Mesangial cell (primary cell): ENCODE results near the gene EDARADD. TPM values are rescaled to one million over a fixed set of nuclear protein-coding genes. Genes with fewer than 3 reads are reported as not detected.

Experiments
- total RNA-seq: library from RNA; depleted of rRNA; stranded (reverse); fragments of >200 nt; gene quantifications from 2 replicates; pipeline ENCODE4 v1.2.3, GENCODE V29; 2015

Gene EDARADD
- total RNA-seq, result 1.5 and 2.4 TPM in 2 replicates

DNA sequence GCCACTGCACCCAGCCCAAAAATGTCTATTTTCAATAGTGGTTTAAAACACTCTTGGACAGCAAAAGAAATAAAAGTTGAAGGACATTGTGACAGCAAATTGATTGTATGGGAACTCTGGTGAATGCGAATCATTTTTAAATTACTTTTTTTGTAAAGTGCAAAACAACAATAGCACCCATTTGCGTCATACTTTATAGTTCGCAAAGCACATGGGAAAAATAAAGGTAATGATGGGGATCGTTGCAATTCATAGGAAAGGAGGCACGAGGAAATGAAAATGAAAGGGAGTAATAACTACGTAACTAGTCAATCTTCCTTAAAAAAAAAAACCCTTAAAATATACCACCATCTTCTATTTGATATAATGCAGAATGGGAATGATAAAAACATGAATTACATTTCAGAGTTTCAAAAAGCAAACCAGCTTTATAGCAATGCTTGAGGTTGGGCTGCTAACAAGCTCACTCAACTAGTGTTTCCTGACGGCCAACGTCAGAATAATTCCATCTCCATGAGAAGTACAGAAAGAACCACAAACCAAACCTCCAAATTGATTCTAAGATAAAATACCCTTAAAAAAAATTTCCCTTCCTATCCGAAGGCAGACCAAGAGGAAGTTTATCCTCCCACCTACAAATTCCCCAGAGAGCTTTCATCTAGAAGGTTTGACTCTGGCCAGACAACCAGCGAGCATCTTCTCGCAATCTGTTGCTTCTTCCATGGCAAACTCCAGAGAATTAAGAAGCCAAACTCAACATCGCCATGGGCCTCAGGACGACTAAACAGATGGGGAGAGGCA is at the start of gene EDARADD:
EDARADD (plus strand) TSS at position 606 of the 801 bp plus-strand sequence; CDS start at position 765, 159 bp downstream.

DNA sequence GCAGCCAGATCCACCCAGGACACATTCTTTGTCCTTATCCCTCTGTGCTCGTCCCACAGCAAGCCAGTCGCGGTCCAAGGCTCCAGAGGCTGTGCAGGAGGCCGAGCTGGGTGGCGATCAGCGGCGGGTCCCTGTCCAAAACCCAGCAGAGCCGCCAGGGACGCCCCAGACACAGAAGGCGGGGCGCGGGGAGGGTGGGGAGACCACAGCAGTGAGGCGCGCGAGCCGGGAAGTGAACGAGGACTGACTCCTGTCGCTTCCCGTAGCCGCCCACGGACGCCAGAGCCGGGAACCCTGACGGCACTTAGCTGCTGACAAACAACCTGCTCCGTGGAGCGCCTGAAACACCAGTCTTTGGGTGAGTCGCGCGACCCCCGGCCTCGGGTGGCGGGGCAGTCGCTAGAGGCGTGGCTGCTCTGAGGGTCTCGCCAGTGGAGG is 129.6 kb downstream of the EDARADD start, which contains the start of gene LGALS8:
LGALS8 (plus strand) TSS at position 279 of the 438 bp plus-strand sequence. CDS start 2,089 bp downstream, outside the sequence.

Other genes starting within 250 kb of the EDARADD start
- 1.3 and 3.0 TPM in 2 replicates for gene ERO1B, start 112.3 kb upstream of the EDARADD start, total RNA-seq
- gene LGALS8, start 129.7 kb downstream of the EDARADD start, total RNA-seq, result 23.5 and 36.9 TPM in 2 replicates
- gene HEATR1, start 210.2 kb downstream of the EDARADD start, total RNA-seq, result 15.2 and 24.1 TPM in 2 replicates